OCI-LY1 (cell line): ENCODE measurements around the gene NIM1K.

Source experiments
- CTCF ChIP-seq: fragments of 200-600 bp; sonication (generic), shearing (Covaris generic); IDR thresholded peaks from 2 replicates; pipeline ENCODE4 v1.5.1; 2017; ENCODE audit warnings: mild to moderate bottlenecking, antibody characterized with exemption, low read length, moderate library complexity, mixed read lengths
- EZH2 ChIP-seq: fragments of 200-600 bp; sonication (generic), shearing (Covaris generic); IDR thresholded peaks from 2 replicates; pipeline ENCODE4 v1.8.0; 2017; ENCODE audit warnings: borderline replicate concordance, mixed run types, mild to moderate bottlenecking, antibody characterized with exemption, low read length, moderate library complexity, mixed read lengths

- TF ChIP-seq CTCF (no peak), EZH2 (no peak)
Observed at GRCh38 chr5:43294226-43294625, 102.2 kb downstream of the NIM1K start.
